ENCODE data around the gene GFPT2. TPM values are rescaled to one million over a fixed set of nuclear protein-coding genes. Genes with fewer than 3 reads are reported as not detected.

GFPT2 gene
- total and polyA plus RNA-seq, 2 experiments from 2014 or later: 45.2 to 75.3 TPM

DNA sequence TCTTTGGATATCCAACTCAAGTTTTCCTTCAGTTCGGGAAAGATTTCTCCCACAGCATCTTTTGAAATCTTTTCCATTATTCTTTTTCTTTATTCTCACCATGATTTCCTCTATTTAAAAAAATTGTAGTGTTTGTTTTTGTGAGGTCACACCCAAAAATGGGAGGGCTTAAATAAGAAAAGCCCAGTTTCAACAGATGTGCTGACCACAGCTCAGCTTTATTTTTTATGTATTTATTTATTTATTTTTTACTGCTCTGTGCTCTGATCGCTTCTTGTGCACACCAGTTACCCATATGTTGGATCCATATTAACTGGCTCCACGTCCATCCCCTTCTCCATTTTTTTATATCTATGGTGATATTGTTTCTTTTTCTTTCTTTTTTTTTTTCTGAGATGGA lies 20.3 kb downstream of the GFPT2 start:
- Histone ChIP-seq H3F3A (ENCODE audit: insufficient read depth) (peaks cover 56% of the 10 kb centered on the region), H3K9me2 (ENCODE audit: insufficient read depth) (no peaks in the 10 kb centered on the region), H3K27ac (peak overlapping the region; percentile 95), H3K79me2 (ENCODE audit: insufficient read depth) (no peaks in the 10 kb centered on the region), H3K36me3 (ENCODE audit: low read depth) (peaks cover 31% of the 10 kb centered on the region; the same call in 1 of the 2 replicates), H3K27me3 (replicated peaks; ENCODE audit: insufficient read depth) (no peaks in the 10 kb centered on the region), H2AFZ (no peak overlapping the region), H3K4me3 (no peak overlapping the region), H3K4me2 (ENCODE audit: unreplicated experiment) (no peak overlapping the region), H3K4me1 (ENCODE audit: insufficient read depth) (peaks cover 46% of the 10 kb centered on the region), H3K9ac (peak overlapping the region; percentile 37; the same call in 1 of the 2 replicates), H4K20me1 (ENCODE audit: insufficient read depth) (no peaks in the 10 kb centered on the region), H3K9me3 (ENCODE audit: low read depth) (no peaks in the 10 kb centered on the region)
- in situ Hi-C loops (cut with MboI): no loop called here
- TF ChIP-seq EZH2phosphoT487 (IDR thresholded peaks at IDR 0.05; ENCODE audit: insufficient read depth, low read depth) (no peak), EZH2 (IDR thresholded peaks at IDR 0.05; ENCODE audit: insufficient read depth, poor library complexity, severe bottlenecking) (no peak)
- WGBS, 2 experiments (ENCODE audit: low coverage in 1 of 2, low lambda C conversion rate in 2 of 2, missing lambda C conversion rate in 2 of 2): 70% methylated on average over 3 of the region's 3 CpGs
- DNase-seq: peak; percentile 27

DNA sequence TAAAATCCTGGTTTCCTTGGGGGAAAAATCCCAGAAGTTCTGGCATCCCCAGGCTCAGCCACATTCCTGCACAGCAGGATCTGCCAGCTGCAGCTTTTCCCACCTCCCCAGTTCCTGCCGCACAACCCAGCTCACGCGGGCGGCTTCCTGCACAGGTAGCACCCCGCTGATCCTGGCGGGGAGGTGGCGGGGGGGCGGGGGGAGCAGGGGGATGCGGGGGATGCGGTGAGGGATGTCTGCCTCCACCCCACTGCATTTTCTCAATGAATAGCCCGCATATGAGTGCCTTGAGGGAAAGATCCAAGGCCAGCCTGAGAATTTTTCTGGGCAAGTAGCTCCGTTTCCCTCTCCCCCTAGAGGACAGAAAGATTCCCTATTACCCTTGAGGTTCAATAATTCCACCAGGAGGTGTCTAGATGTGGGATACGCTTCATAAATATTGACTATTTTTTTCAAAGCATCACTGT lies 21.1 kb downstream of the GFPT2 start:
- peak overlapping the region; percentile 95 for H3K27ac ChIP-seq
- TF ChIP-seq EZH2phosphoT487 (IDR thresholded peaks at IDR 0.05; ENCODE audit: insufficient read depth, low read depth): no peak
- TF ChIP-seq EZH2 (IDR thresholded peaks at IDR 0.05; ENCODE audit: insufficient read depth, poor library complexity, severe bottlenecking): no peak
- H4K20me1 ChIP-seq (ENCODE audit: insufficient read depth): no peaks in the 10 kb centered on the region
- H3K27me3 ChIP-seq (replicated peaks; ENCODE audit: insufficient read depth): no peaks in the 10 kb centered on the region
- H3F3A ChIP-seq (ENCODE audit: insufficient read depth): peaks cover 56% of the 10 kb centered on the region
- no peak overlapping the region for H2AFZ ChIP-seq
- peak overlapping the region; percentile 79 for H3K9ac ChIP-seq
- peak; percentile 60 for DNase-seq
- H3K4me1 ChIP-seq (ENCODE audit: insufficient read depth): peaks cover 46% of the 10 kb centered on the region
- 11 to 14% methylated on average over 13 of the region's 13 CpGs for WGBS, 2 experiments (ENCODE audit: low coverage in 1 of 2, low lambda C conversion rate in 2 of 2, missing lambda C conversion rate in 2 of 2)
- no peaks in the 10 kb centered on the region for H3K79me2 ChIP-seq (ENCODE audit: insufficient read depth)
- H3K9me3 ChIP-seq (ENCODE audit: low read depth): no peaks in the 10 kb centered on the region
- H3K4me2 ChIP-seq (ENCODE audit: unreplicated experiment): peak overlapping the region; percentile 50
- no peaks in the 10 kb centered on the region for H3K9me2 ChIP-seq (ENCODE audit: insufficient read depth)
- H3K4me3 ChIP-seq: peak overlapping the region; percentile 37
- in situ Hi-C loops (cut with MboI): no loop called here
- H3K36me3 ChIP-seq (ENCODE audit: low read depth): peaks cover 27% of the 10 kb centered on the region; the same call in 1 of the 2 replicates

DNA sequence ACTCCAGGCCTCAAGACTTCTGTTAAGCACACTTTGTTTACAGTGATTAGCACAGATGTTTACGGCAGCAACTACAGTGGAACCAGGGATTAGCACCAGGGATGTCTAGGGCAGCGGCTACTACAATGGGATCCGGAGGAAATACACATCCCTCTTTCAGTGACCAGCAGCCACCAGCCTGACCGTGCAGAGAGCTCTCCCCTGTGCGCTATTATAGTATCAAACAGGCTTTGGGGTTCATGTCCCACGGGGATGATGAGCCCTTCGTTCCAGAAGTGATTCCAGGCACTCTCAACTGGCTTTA lies 21.5 kb downstream of the GFPT2 start:
- Histone ChIP-seq H3K4me1 (ENCODE audit: insufficient read depth) (peaks cover 46% of the 10 kb centered on the region), H3K9me2 (ENCODE audit: insufficient read depth) (no peaks in the 10 kb centered on the region), H3K9ac (peak overlapping the region; percentile 79), H3F3A (ENCODE audit: insufficient read depth) (peaks cover 56% of the 10 kb centered on the region), H3K4me2 (ENCODE audit: unreplicated experiment) (peak overlapping the region; percentile 50), H3K9me3 (ENCODE audit: low read depth) (no peaks in the 10 kb centered on the region), H2AFZ (no peak overlapping the region), H3K4me3 (peak overlapping the region; percentile 37), H3K27ac (peak overlapping the region; percentile 95), H3K27me3 (replicated peaks; ENCODE audit: insufficient read depth) (no peaks in the 10 kb centered on the region), H3K79me2 (ENCODE audit: insufficient read depth) (no peaks in the 10 kb centered on the region), H4K20me1 (ENCODE audit: insufficient read depth) (no peaks in the 10 kb centered on the region), H3K36me3 (ENCODE audit: low read depth) (peaks cover 29% of the 10 kb centered on the region; the same call in 1 of the 2 replicates)
- DNase-seq: peak; percentile 71
- in situ Hi-C loops (cut with MboI): no loop called here
- 17 to 20% methylated on average over 7 of the region's 7 CpGs for WGBS, 2 experiments (ENCODE audit: low coverage in 1 of 2, low lambda C conversion rate in 2 of 2, missing lambda C conversion rate in 2 of 2)
- TF ChIP-seq EZH2 (IDR thresholded peaks at IDR 0.05; ENCODE audit: insufficient read depth, poor library complexity, severe bottlenecking): no peak
- no peak for TF ChIP-seq EZH2phosphoT487 (IDR thresholded peaks at IDR 0.05; ENCODE audit: insufficient read depth, low read depth)

DNA sequence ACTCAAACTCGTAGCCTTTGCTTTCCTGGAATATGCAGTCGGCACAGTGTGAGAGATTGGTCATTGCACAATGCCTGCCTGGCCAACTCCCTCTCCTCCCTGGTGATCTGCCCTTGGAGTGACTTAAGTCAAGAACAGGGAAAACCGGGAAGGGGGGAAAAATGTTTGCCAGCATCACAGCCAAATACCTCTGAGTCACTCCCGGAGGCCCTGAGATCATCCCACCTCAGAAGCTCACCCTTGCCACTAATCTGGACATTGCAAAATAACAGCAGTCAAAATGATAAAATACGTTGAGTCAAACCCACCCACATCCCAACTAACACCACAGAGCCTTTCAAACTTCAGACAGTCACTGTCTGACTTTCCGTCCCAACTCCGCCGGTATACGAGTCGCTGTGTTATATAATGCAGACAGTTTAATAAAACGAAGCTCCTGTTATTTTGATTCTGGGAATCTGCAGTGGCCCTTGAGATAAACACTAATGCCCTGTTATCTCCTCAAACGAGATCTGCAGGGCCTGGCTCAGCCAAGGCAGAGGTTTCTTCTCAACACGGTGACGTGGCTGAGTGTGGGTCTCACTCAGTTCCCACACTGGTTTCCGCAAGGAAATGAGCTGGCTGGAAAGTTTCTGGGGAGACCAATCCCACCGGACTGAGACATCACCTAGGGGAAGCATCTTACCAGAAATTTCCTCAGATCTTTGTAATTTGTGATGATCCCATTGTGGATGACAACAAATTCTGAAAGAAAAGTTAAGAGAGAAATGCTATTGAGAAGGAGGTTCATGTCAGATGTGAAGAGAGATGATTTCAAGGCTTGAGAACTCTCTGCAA lies 22.1 kb downstream of the GFPT2 start:
- Histone ChIP-seq H3K36me3 (ENCODE audit: low read depth) (peaks cover 27% of the 10 kb centered on the region; the same call in 1 of the 2 replicates), H3K9me2 (ENCODE audit: insufficient read depth) (no peaks in the 10 kb centered on the region), H3K79me2 (ENCODE audit: insufficient read depth) (no peaks in the 10 kb centered on the region), H3K4me1 (ENCODE audit: insufficient read depth) (peaks cover 46% of the 10 kb centered on the region), H3K9ac (peak overlapping the region; percentile 79), H2AFZ (no peak overlapping the region), H3K27me3 (replicated peaks; ENCODE audit: insufficient read depth) (no peaks in the 10 kb centered on the region), H4K20me1 (ENCODE audit: insufficient read depth) (no peaks in the 10 kb centered on the region), H3K4me2 (ENCODE audit: unreplicated experiment) (peak overlapping the region; percentile 50), H3K27ac (peak overlapping the region; percentile 95), H3K9me3 (ENCODE audit: low read depth) (no peaks in the 10 kb centered on the region), H3K4me3 (peak overlapping the region; percentile 37), H3F3A (ENCODE audit: insufficient read depth) (peaks cover 56% of the 10 kb centered on the region)
- in situ Hi-C loops (cut with MboI): no loop called here
- DNase-seq: peak; percentile 98
- TF ChIP-seq EZH2phosphoT487 (IDR thresholded peaks at IDR 0.05; ENCODE audit: insufficient read depth, low read depth) (no peak), EZH2 (IDR thresholded peaks at IDR 0.05; ENCODE audit: insufficient read depth, poor library complexity, severe bottlenecking) (no peak)
- WGBS, 2 experiments (ENCODE audit: low coverage in 1 of 2, low lambda C conversion rate in 2 of 2, missing lambda C conversion rate in 2 of 2): 1% methylated on average over 16 of the region's 16 CpGs
